ENCODE data around the gene BTN2A1.

The BTN2A1 gene

DNA sequence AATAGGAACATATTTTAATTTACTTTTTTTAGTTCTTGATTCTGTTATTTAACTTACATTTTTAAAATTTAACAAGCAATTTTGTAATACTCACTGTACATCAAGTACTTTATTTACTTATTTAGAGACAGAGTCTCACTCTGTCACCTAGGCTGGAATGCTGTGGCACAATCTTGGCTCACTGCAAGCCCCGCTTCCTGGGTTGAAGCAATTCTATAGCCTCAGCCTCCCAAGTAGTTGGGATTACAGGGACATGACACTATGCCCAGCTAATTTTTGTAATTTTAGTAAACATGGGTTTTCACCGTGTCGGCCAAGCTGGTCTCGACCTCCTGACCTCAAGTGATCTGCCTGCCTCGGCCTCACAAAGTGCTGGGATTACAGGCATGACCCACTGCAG lies 10.5 kb upstream of the BTN2A1 start:
- no peak overlapping the region for H2AFZ ChIP-seq (ENCODE audit: insufficient read depth, low read length, poor library complexity)
- H3K27me3 ChIP-seq (ENCODE audit: insufficient read depth, low read length): no peaks in the 10 kb centered on the region
- WGBS (ENCODE audit: extremely low coverage, insufficient coverage, insufficient read length): no CpG with 5 or more reads among the region's 5 CpGs
- H3K4me3 ChIP-seq (ENCODE audit: low read depth, low read length): no peak overlapping the region
- H3K14ac ChIP-seq (ENCODE audit: low read length): no peak overlapping the region
- no peaks in the 10 kb centered on the region for H3K79me1 ChIP-seq (ENCODE audit: low read length)
- no peaks in the 10 kb centered on the region for H3K9me3 ChIP-seq (ENCODE audit: insufficient read depth, low read depth, low read length)
- H3K18ac ChIP-seq (ENCODE audit: low read length): no peak overlapping the region
- H2AK5ac ChIP-seq (ENCODE audit: low read length): no peak overlapping the region
- H3K4me1 ChIP-seq (ENCODE audit: control insufficient read depth in 1 of 2, insufficient read depth in 2 of 2, low read length in 2 of 2): no peaks in the 10 kb centered on the region
- H2BK120ac ChIP-seq (ENCODE audit: insufficient read depth, low read length, poor library complexity): no peak overlapping the region
- DNase-seq: no peak
- H3K9ac ChIP-seq (ENCODE audit: low read length): no peak overlapping the region
- no peak overlapping the region for H3K27ac ChIP-seq (ENCODE audit: low read depth, low read length)
- no peaks in the 10 kb centered on the region for H3K79me2 ChIP-seq (ENCODE audit: control insufficient read depth, insufficient read depth, low read length, poor library complexity)
- H3K23ac ChIP-seq (ENCODE audit: low read length): no peak overlapping the region
- H4K8ac ChIP-seq (ENCODE audit: low read depth, low read length): no peak overlapping the region
- no peak overlapping the region for H4K91ac ChIP-seq (ENCODE audit: low read depth, low read length)
- no peak overlapping the region for H2BK5ac ChIP-seq (ENCODE audit: low read depth, low read length, poor library complexity)
- no peak overlapping the region for H2BK12ac ChIP-seq (ENCODE audit: low read length)
- H3K4ac ChIP-seq (ENCODE audit: low read depth, low read length): no peak overlapping the region
- no peak overlapping the region for H3K4me2 ChIP-seq (ENCODE audit: low read length)
- no peak overlapping the region for H4K12ac ChIP-seq (ENCODE audit: low read depth, low read length)
- H3K36me3 ChIP-seq (ENCODE audit: control insufficient read depth in 1 of 2, insufficient read depth in 2 of 2, low read length in 2 of 2): no peaks in the 10 kb centered on the region

- Histone ChIP-seq H3K27me3 (ENCODE audit: insufficient read depth, low read length) (no peaks in the 10 kb centered on the region), H3K36me3 (ENCODE audit: control insufficient read depth in 1 of 2, insufficient read depth in 2 of 2, low read length in 2 of 2) (no peaks in the 10 kb centered on the region), H3K18ac (ENCODE audit: low read length) (no peak overlapping the region), H4K12ac (ENCODE audit: low read depth, low read length) (no peak overlapping the region), H4K8ac (ENCODE audit: low read depth, low read length) (no peak overlapping the region), H3K4me3 (ENCODE audit: low read depth, low read length) (no peak overlapping the region), H3K9me3 (ENCODE audit: insufficient read depth, low read depth, low read length) (no peaks in the 10 kb centered on the region), H3K9ac (ENCODE audit: low read length) (no peak overlapping the region), H2AFZ (ENCODE audit: insufficient read depth, low read length, poor library complexity) (no peak overlapping the region), H2AK5ac (ENCODE audit: low read length) (no peak overlapping the region), H3K23ac (ENCODE audit: low read length) (no peak overlapping the region), H2BK12ac (ENCODE audit: low read length) (no peak overlapping the region), H3K4ac (ENCODE audit: low read depth, low read length) (no peak overlapping the region), H3K4me1 (ENCODE audit: control insufficient read depth in 1 of 2, insufficient read depth in 2 of 2, low read length in 2 of 2) (no peaks in the 10 kb centered on the region), H3K79me2 (ENCODE audit: control insufficient read depth, insufficient read depth, low read length, poor library complexity) (no peaks in the 10 kb centered on the region), H3K27ac (ENCODE audit: low read depth, low read length) (no peak overlapping the region), H2BK120ac (ENCODE audit: insufficient read depth, low read length, poor library complexity) (no peak overlapping the region), H3K14ac (ENCODE audit: low read length) (no peak overlapping the region), H2BK5ac (ENCODE audit: low read depth, low read length, poor library complexity) (no peak overlapping the region), H4K91ac (ENCODE audit: low read depth, low read length) (no peak overlapping the region), H3K79me1 (ENCODE audit: low read length) (no peaks in the 10 kb centered on the region), H3K4me2 (ENCODE audit: low read length) (no peak overlapping the region)
- no CpG with 5 or more reads among the region's 3 CpGs for WGBS (ENCODE audit: extremely low coverage, insufficient coverage, insufficient read length)
- DNase-seq: no peak
Measured at GRCh38 chr6:26450240-26450639, 7.5 kb upstream of the BTN2A1 start.

DNA sequence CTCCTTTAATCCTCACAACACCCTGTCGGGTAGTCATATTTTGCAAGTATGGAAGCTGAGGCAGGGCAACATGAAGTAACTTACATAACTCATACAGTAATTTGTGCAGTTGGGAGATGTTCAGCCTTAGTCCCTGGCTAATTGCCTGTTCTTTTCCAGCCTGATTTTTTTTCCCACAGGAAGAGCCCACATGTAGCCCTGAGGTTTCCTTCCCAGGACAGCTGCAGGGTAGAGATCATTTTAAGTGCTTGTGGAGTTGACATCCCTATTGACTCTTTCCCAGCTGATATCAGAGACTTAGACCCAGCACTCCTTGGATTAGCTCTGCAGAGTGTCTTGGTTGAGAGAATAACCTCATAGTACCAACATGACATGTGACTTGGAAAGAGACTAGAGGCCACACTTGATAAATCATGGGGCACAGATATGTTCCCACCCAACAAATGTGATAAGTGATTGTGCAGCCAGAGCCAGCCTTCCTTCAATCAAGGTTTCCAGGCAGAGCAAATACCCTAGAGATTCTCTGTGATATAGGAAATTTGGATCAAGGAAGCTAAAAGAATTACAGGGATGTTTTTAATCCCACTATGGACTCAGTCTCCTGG lies 5.0 kb upstream of the BTN2A1 start:
- H3K27me3 ChIP-seq (ENCODE audit: insufficient read depth, low read length): no peaks in the 10 kb centered on the region
- H3K4me1 ChIP-seq (ENCODE audit: control insufficient read depth in 1 of 2, insufficient read depth in 2 of 2, low read length in 2 of 2): peaks cover 4 to 5% of the 10 kb centered on the region in 2 experiments
- no peak overlapping the region for H3K27ac ChIP-seq (ENCODE audit: low read depth, low read length)
- H3K4ac ChIP-seq (ENCODE audit: low read depth, low read length): no peak overlapping the region
- H3K4me2 ChIP-seq (ENCODE audit: low read length): no peak overlapping the region
- no peaks in the 10 kb centered on the region for H3K9me3 ChIP-seq (ENCODE audit: insufficient read depth, low read depth, low read length)
- H2BK12ac ChIP-seq (ENCODE audit: low read length): no peak overlapping the region
- no peak overlapping the region for H2BK120ac ChIP-seq (ENCODE audit: insufficient read depth, low read length, poor library complexity)
- H3K18ac ChIP-seq (ENCODE audit: low read length): no peak overlapping the region
- H4K91ac ChIP-seq (ENCODE audit: low read depth, low read length): no peak overlapping the region
- no peak overlapping the region for H2AK5ac ChIP-seq (ENCODE audit: low read length)
- H3K36me3 ChIP-seq (ENCODE audit: control insufficient read depth in 1 of 2, insufficient read depth in 2 of 2, low read length in 2 of 2): no peaks in the 10 kb centered on the region
- H3K14ac ChIP-seq (ENCODE audit: low read length): no peak overlapping the region
- WGBS (ENCODE audit: extremely low coverage, insufficient coverage, insufficient read length): no CpG with 5 or more reads among the region's 1 CpG
- H4K12ac ChIP-seq (ENCODE audit: low read depth, low read length): no peak overlapping the region
- no peaks in the 10 kb centered on the region for H3K79me2 ChIP-seq (ENCODE audit: control insufficient read depth, insufficient read depth, low read length, poor library complexity)
- no peak overlapping the region for H4K8ac ChIP-seq (ENCODE audit: low read depth, low read length)
- DNase-seq: no peak
- peaks cover 3% of the 10 kb centered on the region for H3K79me1 ChIP-seq (ENCODE audit: low read length)
- no peak overlapping the region for H2BK5ac ChIP-seq (ENCODE audit: low read depth, low read length, poor library complexity)
- H3K9ac ChIP-seq (ENCODE audit: low read length): no peak overlapping the region
- H3K23ac ChIP-seq (ENCODE audit: low read length): no peak overlapping the region
- H2AFZ ChIP-seq (ENCODE audit: insufficient read depth, low read length, poor library complexity): no peak overlapping the region
- no peak overlapping the region for H3K4me3 ChIP-seq (ENCODE audit: low read depth, low read length)

GRCh38 chr6:26454631-26455030 lies 3.1 kb upstream of the BTN2A1 start:
- Histone ChIP-seq H2BK5ac (ENCODE audit: low read depth, low read length, poor library complexity) (no peak overlapping the region), H3K9me3 (ENCODE audit: insufficient read depth, low read depth, low read length) (no peaks in the 10 kb centered on the region), H3K4ac (ENCODE audit: low read depth, low read length) (no peak overlapping the region), H2AK5ac (ENCODE audit: low read length) (no peak overlapping the region), H2BK120ac (ENCODE audit: insufficient read depth, low read length, poor library complexity) (no peak overlapping the region), H3K9ac (ENCODE audit: low read length) (no peak overlapping the region), H3K79me1 (ENCODE audit: low read length) (peaks cover 8% of the 10 kb centered on the region), H4K12ac (ENCODE audit: low read depth, low read length) (no peak overlapping the region), H2AFZ (ENCODE audit: insufficient read depth, low read length, poor library complexity) (no peak overlapping the region), H3K27me3 (ENCODE audit: insufficient read depth, low read length) (no peaks in the 10 kb centered on the region), H4K91ac (ENCODE audit: low read depth, low read length) (no peak overlapping the region), H3K18ac (ENCODE audit: low read length) (no peak overlapping the region), H3K4me1 (ENCODE audit: control insufficient read depth in 1 of 2, insufficient read depth in 2 of 2, low read length in 2 of 2) (peaks cover 5 to 6% of the 10 kb centered on the region in 2 experiments), H3K36me3 (ENCODE audit: control insufficient read depth in 1 of 2, insufficient read depth in 2 of 2, low read length in 2 of 2) (peaks cover 5 to 6% of the 10 kb centered on the region in 2 experiments), H3K23ac (ENCODE audit: low read length) (no peak overlapping the region), H3K4me2 (ENCODE audit: low read length) (no peak overlapping the region), H3K14ac (ENCODE audit: low read length) (no peak overlapping the region), H4K8ac (ENCODE audit: low read depth, low read length) (no peak overlapping the region), H3K79me2 (ENCODE audit: control insufficient read depth, insufficient read depth, low read length, poor library complexity) (peaks cover 4% of the 10 kb centered on the region), H2BK12ac (ENCODE audit: low read length) (no peak overlapping the region), H3K27ac (ENCODE audit: low read depth, low read length) (no peak overlapping the region), H3K4me3 (ENCODE audit: low read depth, low read length) (no peak overlapping the region)
- no CpG with 5 or more reads among the region's 1 CpG for WGBS (ENCODE audit: extremely low coverage, insufficient coverage, insufficient read length)
- no peak for DNase-seq
